ENCODE data around the gene F11. TPM values are rescaled to one million over a fixed set of nuclear protein-coding genes. Genes with fewer than 3 reads are reported as not detected.

F11 gene
- total RNA-seq = 9.5 and 19.4 TPM in 2 replicates
- 7.1 and 8.1 TPM in 2 replicates for polyA plus RNA-seq

DNA sequence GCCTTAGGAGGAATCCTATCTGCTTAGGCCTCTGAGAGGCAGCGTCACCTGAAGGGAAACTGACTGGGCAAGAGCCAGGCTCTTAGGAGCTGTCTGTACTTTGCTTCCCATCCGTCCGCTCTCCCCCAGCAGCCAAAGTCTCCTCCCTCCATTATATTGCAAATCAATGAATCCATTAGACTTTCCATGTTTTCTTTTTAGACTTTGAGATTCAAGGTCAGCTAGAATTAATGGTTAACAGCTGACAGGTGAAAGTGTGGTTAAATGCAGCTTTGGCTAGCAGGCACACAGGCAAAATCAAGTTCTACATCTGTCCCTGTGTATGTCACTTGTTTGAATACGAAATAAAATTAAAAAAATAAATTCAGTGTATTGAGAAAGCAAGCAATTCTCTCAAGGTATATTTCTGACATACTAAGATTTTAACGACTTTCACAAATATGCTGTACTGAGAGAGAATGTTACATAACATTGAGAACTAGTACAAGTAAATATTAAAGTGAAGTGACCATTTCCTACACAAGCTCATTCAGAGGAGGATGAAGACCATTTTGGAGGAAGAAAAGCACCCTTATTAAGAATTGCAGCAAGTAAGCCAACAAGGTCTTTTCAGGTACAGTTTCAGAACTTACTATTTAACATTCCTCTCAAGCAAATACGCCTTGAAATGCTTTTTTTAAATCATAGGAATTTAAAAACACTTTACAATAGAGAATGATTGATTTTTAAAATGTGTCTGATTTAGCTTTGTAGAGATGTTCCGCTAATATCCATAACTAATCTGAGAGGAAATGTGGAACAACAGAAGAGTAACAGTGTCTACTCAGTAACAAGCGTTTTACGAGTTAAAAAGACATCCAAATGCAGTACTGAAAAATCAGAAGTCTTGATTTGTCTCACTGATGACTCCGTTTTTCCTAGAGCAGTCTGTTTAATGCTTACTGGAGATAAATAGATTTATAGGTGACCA, at the start of gene F11:
F11 (plus strand) TSS at position 507 of the 970 bp plus-strand sequence. CDS start 948 bp downstream, outside the sequence.
- no peak within 1 kb of the TSS for H3K4me3 ChIP-seq
- H3K9me3 ChIP-seq (ENCODE audit: low read depth) = no peaks in the 10 kb centered on the region
- H3K27me3 ChIP-seq = no peaks in the 10 kb centered on the region
- H3K36me3 ChIP-seq (replicated peaks; ENCODE audit: insufficient read depth, low read depth) = no peaks in the 10 kb centered on the region
- 53% methylated on average over 10 of the region's 10 CpGs for WGBS (ENCODE audit: low lambda C conversion rate, missing lambda C conversion rate)
- peaks cover 23% of the 10 kb centered on the region for H3K4me1 ChIP-seq (ENCODE audit: insufficient read depth)
- H3K9me2 ChIP-seq (replicated peaks; ENCODE audit: insufficient read depth) = no peaks in the 10 kb centered on the region
- H2AFZ ChIP-seq = peak within 1 kb of the TSS; percentile 53
- TF ChIP-seq EZH2 (IDR thresholded peaks at IDR 0.05; ENCODE audit: borderline replicate concordance) (no peak), EZH2phosphoT487 (IDR thresholded peaks at IDR 0.05; ENCODE audit: low read depth, severe bottlenecking, unreplicated experiment) (no peak)
- TF ChIP-seq, protein P1, sequence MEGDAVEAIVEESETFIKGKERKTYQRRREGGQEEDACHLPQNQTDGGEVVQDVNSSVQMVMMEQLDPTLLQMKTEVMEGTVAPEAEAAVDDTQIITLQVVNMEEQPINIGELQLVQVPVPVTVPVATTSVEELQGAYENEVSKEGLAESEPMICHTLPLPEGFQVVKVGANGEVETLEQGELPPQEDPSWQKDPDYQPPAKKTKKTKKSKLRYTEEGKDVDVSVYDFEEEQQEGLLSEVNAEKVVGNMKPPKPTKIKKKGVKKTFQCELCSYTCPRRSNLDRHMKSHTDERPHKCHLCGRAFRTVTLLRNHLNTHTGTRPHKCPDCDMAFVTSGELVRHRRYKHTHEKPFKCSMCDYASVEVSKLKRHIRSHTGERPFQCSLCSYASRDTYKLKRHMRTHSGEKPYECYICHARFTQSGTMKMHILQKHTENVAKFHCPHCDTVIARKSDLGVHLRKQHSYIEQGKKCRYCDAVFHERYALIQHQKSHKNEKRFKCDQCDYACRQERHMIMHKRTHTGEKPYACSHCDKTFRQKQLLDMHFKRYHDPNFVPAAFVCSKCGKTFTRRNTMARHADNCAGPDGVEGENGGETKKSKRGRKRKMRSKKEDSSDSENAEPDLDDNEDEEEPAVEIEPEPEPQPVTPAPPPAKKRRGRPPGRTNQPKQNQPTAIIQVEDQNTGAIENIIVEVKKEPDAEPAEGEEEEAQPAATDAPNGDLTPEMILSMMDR (IDR thresholded peaks at IDR 0.05; ENCODE audit: poor library complexity) = no peak
- no peaks in the 10 kb centered on the region for H3K79me2 ChIP-seq
- H4K20me1 ChIP-seq (ENCODE audit: insufficient read depth, poor library complexity, severe bottlenecking) = no peaks in the 10 kb centered on the region
- H3K4me2 ChIP-seq = peak within 1 kb of the TSS; percentile 70
- H3K27ac ChIP-seq = peak within 1 kb of the TSS; percentile 57
- DNase-seq (ENCODE audit: low spot score) = peak; percentile 25

DNA sequence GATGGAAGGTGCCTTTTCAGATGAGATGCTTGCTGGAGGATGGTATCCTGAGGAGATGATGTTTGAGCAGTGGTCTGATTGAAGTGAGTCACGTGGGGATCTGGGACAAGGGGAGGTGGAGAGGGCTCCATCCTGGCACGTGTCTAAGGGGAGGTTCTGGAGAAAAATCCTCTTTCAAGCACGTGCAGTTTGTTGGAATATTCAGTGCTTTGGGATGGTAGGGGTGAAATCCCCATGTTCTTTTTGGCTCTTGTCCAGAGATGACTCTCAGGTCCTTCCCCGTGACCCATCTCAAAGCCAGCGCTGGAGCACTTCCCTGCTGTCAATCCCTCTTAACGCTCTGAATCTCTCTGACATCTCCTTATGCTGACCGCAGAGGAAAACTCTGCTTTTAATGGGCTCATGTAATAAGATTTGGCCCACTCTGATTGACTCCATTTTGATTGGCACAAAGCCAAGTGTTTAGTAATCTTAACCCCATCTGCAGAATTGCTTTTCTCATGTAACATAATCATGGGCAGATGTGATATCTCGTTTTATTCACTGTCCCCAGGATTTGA, 49.4 kb upstream of the F11 start:
- Histone ChIP-seq H3K4me2 (no peak overlapping the region), H4K20me1 (ENCODE audit: insufficient read depth, poor library complexity, severe bottlenecking) (no peaks in the 10 kb centered on the region), H3K27ac (no peak overlapping the region), H3K9me3 (ENCODE audit: low read depth) (no peaks in the 10 kb centered on the region), H3K27me3 (no peaks in the 10 kb centered on the region), H3K9me2 (replicated peaks; ENCODE audit: insufficient read depth) (no peaks in the 10 kb centered on the region), H3K4me3 (no peak overlapping the region), H2AFZ (no peak overlapping the region), H3K36me3 (replicated peaks; ENCODE audit: insufficient read depth, low read depth) (no peaks in the 10 kb centered on the region), H3K79me2 (no peaks in the 10 kb centered on the region), H3K4me1 (ENCODE audit: insufficient read depth) (no peaks in the 10 kb centered on the region)
- 55% methylated on average over 8 of the region's 8 CpGs for WGBS (ENCODE audit: low lambda C conversion rate, missing lambda C conversion rate)
- DNase-seq (ENCODE audit: low spot score) = no peak
- TF ChIP-seq, protein P1 (IDR thresholded peaks at IDR 0.05; ENCODE audit: poor library complexity) = no peak
- TF ChIP-seq EZH2 (IDR thresholded peaks at IDR 0.05; ENCODE audit: borderline replicate concordance) (no peak), EZH2phosphoT487 (IDR thresholded peaks at IDR 0.05; ENCODE audit: low read depth, severe bottlenecking, unreplicated experiment) (no peak)

DNA sequence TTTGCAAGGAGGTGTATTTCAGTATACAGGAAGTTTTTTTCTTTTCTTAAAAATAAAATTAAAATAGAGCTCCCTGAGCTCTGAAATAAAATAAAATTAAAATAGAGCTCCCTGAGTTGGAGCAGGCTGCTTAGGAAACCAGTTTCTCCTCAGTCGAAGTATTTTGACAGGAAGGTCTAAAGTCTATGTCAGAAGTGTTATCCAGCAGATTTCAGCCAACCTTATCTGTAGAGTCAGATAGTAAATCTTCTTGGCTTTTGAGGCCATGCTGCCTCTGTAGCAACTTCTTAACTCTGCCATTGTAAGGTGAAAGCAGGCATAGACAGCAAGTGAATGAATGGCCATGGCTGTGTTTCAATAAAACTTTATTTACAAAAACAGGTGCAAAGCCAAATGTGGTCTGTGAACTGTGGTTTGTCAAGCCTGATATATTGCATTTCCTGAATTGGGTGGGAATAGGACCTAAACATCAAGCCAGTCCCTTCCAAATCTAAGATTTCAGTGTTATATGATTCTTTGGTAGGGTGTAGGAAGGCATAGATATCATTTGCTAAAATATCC, 48.2 kb upstream of the F11 start:
- no peak for TF ChIP-seq EZH2phosphoT487 (IDR thresholded peaks at IDR 0.05; ENCODE audit: low read depth, severe bottlenecking, unreplicated experiment)
- TF ChIP-seq EZH2 (IDR thresholded peaks at IDR 0.05; ENCODE audit: borderline replicate concordance) = no peak
- TF ChIP-seq, protein P1 (IDR thresholded peaks at IDR 0.05; ENCODE audit: poor library complexity) = no peak

More for the DNA sequence above, 48.2 kb upstream of the F11 start:
- Histone ChIP-seq H3K36me3 (replicated peaks; ENCODE audit: insufficient read depth, low read depth) (no peaks in the 10 kb centered on the region), H3K27me3 (no peaks in the 10 kb centered on the region), H3K4me2 (no peak overlapping the region), H3K9me3 (ENCODE audit: low read depth) (no peaks in the 10 kb centered on the region), H3K79me2 (no peaks in the 10 kb centered on the region), H3K27ac (no peak overlapping the region), H4K20me1 (ENCODE audit: insufficient read depth, poor library complexity, severe bottlenecking) (no peaks in the 10 kb centered on the region), H2AFZ (no peak overlapping the region), H3K4me3 (no peak overlapping the region), H3K9me2 (replicated peaks; ENCODE audit: insufficient read depth) (no peaks in the 10 kb centered on the region), H3K4me1 (ENCODE audit: insufficient read depth) (no peaks in the 10 kb centered on the region)
- DNase-seq (ENCODE audit: low spot score) = peak; percentile 18
- 35% methylated on average over 1 of the region's 1 CpG for WGBS (ENCODE audit: low lambda C conversion rate, missing lambda C conversion rate)
